NCI-H2107 (cell line): Measurements from ENCODE around the gene TRAF5.
A peak's percentile ranks its signal among the peaks of the same experiment; 100 is the strongest.

ENCODE experiments used
- DNase-seq: peaks from one replicate; lab custom pipeline; 2025; lab: John Stamatoyannopoulos, UW

The TRAF5 gene

GRCh38 chr1:211328084-211328694, 1.6 kb downstream of the TRAF5 start:
- no peak for DNase-seq

DNA sequence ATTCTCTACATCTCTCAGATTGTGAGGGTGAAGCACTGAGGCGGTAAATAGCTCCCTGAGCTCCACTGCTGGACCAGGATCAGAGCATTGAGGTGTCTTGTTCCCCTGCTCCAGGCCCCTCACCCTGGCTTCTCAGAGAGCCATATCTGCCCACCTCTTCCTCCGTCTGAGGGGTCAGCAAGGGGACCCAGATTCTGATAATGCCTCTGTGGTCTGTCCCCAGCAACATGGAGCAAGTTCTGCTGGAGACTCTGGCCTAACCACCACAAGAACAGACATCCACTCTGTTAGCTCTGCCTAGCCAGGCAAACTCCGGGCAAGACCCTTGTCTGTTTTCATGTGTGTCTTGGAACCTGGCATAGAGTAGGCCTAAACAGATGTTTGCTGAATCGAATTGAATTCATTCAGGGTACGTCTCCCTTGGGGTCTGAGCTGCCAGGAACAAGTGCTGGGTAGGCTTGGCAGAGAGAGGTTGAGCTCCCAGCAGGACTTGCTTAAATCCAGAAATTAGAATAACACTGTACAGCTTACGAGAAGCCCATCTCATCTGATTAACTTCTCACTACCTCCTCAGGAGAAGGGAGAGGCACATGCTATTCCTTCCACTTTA, 2.3 kb downstream of the TRAF5 start:
- DNase-seq = no peak

- DNase-seq = no peak
Measured at GRCh38 chr1:211329764-211330201, 3.1 kb downstream of the TRAF5 start.

DNA sequence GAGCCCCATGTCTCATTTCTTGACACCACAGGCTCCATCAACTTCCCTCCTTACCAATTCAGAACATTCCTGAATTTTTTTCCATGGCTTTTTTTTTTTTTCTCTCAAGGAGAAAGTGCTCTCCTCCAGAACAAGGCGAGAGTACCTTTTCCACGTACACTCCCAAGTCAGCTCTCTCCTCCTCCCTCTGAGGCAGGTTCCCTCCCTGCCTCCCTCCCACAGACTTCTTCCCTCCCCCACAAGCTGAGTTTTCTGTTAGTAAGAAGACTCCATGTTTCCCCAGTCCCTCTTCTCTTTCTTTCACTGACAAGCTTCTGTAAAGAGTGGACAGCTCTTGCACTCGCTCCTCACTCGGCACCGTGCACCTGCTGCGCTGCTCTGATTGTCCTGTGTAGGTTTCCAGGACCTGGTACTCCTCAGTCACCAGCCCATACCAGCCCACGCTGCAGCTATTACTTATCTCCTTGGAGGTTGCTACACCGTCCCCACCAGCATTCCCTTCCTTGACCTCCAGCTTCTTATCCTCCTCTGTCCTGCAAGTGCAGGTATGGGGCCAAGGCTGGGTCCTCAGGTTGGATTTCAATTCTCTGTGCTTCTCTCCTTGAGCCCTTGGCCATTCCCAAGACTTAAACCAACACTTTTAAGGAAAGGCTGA, 3.8 kb downstream of the TRAF5 start:
- DNase-seq = no peak

GRCh38 chr1:211331011-211331709, 4.5 kb downstream of the TRAF5 start:
- no peak for DNase-seq

- DNase-seq = no peak
Measured at GRCh38 chr1:211332036-211332616, 5.5 kb downstream of the TRAF5 start.

DNA sequence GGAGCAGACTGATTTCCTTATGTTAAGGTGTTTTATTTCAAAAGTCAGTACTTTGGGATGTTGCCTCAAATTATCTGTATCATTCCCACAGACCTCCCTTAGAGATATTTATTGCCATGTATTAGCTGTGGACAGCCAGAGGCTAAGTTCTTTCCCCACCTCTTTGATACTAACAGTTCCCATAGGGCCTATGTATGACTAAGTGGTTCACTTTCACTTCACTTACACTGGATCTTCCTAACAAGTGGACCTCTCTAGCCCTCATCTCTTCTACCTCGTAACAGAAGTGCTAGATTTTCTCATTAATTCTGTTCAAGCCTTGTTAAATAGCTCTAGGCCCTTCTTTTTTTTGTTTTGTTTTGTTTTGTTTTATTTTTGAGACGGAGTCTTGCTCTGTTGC, 6.2 kb downstream of the TRAF5 start:
- no peak for DNase-seq

- DNase-seq = no peak
Measured at GRCh38 chr1:211333906-211334305, 7.3 kb downstream of the TRAF5 start.

GRCh38 chr1:211334986-211335385, 8.4 kb downstream of the TRAF5 start:
- DNase-seq = no peak

GRCh38 chr1:211335522-211336157, 9.0 kb downstream of the TRAF5 start:
- DNase-seq = no peak

- DNase-seq = no peak
Measured at GRCh38 chr1:211336161-211336560, 9.5 kb downstream of the TRAF5 start.

- DNase-seq = no peak
Measured at GRCh38 chr1:211336775-211337174, 10.1 kb downstream of the TRAF5 start.

- DNase-seq = no peak
Measured at GRCh38 chr1:211337430-211338223, 11.0 kb downstream of the TRAF5 start.

DNA sequence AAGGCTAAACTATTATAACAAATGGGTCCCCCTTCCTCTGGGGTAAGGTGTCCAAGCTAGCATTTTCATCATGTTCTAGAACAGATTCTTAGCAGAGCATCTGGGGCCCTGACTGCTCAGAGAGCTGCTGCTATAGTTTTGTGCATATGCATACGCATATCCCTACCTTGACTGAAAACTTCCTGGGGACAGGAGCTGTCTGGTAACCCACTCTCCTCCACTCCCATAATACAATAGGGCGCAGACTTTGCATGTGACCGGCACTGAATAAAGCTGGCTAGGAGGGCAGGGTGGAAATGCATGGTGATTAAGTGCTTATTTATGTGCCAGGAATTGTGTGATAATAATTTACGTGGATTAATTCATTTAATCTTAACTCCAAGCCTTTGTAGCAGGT, 11.6 kb downstream of the TRAF5 start:
- no peak for DNase-seq

DNA sequence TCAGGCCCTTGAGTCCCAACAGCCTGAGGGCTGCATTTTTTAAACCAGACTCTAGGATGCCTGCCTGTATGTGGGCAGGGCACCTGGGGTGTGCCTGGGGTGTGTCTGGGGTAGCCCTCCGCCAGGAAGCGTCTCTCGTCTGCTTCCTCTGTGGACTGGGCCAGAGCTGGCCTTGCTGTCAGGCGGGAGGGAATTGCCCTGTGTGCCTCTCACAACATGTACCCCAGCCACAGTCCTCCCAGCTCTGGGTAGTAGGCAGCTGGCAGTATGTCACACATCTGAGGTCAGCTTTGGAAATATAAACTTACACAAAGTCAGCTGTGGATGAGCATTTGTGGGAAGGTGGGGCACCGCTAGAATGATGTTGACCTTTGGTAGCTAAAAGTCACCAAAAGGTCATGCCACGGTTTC, 13.0 kb downstream of the TRAF5 start:
- DNase-seq = no peak

GRCh38 chr1:211340622-211341507, 14.2 kb downstream of the TRAF5 start:
- no peak for DNase-seq

- DNase-seq = no peak
Measured at GRCh38 chr1:211341999-211342398, 15.4 kb downstream of the TRAF5 start.

DNA sequence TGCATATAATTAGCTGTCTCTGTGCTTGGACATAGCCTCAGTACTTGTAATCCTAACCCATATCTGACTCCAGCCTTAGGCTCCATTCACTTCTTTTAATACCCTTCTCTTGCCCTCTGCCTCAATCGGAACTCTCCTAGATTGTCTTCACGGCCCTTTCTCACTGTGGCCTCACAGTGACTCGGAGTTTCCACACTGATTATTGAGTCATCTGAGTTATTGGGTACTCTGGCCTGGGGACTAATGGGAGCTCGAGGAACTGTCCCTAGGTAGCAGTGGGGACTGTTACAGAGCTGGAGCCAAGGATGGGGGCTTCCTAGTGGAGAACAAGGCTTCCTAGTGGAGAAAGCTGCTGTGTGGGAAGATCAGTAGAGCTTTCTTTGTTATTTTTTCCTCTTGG, 17.0 kb downstream of the TRAF5 start:
- no peak for DNase-seq

GRCh38 chr1:211344152-211344618, 17.6 kb downstream of the TRAF5 start:
- DNase-seq = no peak

DNA sequence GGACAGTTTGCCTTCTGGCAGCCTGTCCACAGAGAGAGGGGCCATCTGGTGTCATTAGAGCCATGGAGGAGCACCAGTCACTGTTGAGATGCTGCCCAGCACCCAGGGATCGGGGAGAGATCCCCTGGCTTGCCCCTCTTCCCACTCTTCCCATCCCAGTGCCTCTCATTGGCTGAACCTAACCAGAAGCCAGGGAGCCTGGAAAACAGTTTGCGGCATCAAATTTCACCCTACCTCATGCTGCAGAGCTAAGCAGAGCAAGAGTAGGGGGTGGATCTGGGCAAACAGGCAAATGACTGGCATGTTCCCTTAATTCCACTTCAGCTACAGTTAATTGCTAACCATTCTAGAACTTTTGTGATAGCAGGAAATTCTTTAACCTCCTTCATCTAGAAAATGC, 19.1 kb downstream of the TRAF5 start:
- DNase-seq = peak; percentile 34
